Activated naive CD8-positive, alpha-beta T cell treated with anti-CD3 and anti-CD28 coated beads, Interleukin-2, amount 10 ng/mL, durations not matched to agents 7 days and 5 days (primary cell): ENCODE results near the gene CCDC9B. TPM values are rescaled to one million over a fixed set of nuclear protein-coding genes. Genes with fewer than 3 reads are reported as not detected.

Experiments used
- ATAC-seq: fragments of 150-1000 bp; cut with Tn5 transposase; one replicate; pipeline ENCODE4 v1.10.0; 2021; ENCODE audit warnings: low read depth, moderate library complexity
- POLR2A ChIA-PET: fragments of 350-600 bp; sonication (Branson Sonifier 250); formaldehyde crosslinking; loops from one replicate; lab custom pipeline; 2021; ENCODE audit warnings: antibody characterized with exemption; lab: Charles Lee
- DNase-seq: peaks from one replicate; pipeline ENCODE4 v3.0.0; 2021
- H3K27ac Mint-ChIP-seq: one replicate; pipeline ENCODE4 v1.8.0; 2022; ENCODE audit warnings: mild to moderate bottlenecking, mixed read lengths
- H3K27me3 Mint-ChIP-seq: one replicate; pipeline ENCODE4 v1.8.0; 2022; ENCODE audit warnings: mild to moderate bottlenecking, moderate library complexity, mixed read lengths
- H3K36me3 Mint-ChIP-seq: one replicate; pipeline ENCODE4 v1.8.0; 2021; ENCODE audit warnings: mild to moderate bottlenecking, mixed read lengths
- H3K4me1 Mint-ChIP-seq: one replicate; pipeline ENCODE4 v1.8.0; 2021; ENCODE audit warnings: mixed read lengths
- H3K4me3 Mint-ChIP-seq: one replicate; pipeline ENCODE4 v1.8.0; 2022; ENCODE audit warnings: mild to moderate bottlenecking, moderate library complexity, mixed read lengths
- H3K9me3 Mint-ChIP-seq: one replicate; pipeline ENCODE4 v1.8.0; 2021; ENCODE audit warnings: mixed read lengths
- total RNA-seq, 2 experiments: library from RNA; stranded (reverse); gene quantifications; one replicate each; pipeline ENCODE4 v1.2.3, GENCODE V29; 2021

CCDC9B gene
- total RNA-seq, 2 experiments from 2014 or later: 2.3 to 2.6 TPM

DNA sequence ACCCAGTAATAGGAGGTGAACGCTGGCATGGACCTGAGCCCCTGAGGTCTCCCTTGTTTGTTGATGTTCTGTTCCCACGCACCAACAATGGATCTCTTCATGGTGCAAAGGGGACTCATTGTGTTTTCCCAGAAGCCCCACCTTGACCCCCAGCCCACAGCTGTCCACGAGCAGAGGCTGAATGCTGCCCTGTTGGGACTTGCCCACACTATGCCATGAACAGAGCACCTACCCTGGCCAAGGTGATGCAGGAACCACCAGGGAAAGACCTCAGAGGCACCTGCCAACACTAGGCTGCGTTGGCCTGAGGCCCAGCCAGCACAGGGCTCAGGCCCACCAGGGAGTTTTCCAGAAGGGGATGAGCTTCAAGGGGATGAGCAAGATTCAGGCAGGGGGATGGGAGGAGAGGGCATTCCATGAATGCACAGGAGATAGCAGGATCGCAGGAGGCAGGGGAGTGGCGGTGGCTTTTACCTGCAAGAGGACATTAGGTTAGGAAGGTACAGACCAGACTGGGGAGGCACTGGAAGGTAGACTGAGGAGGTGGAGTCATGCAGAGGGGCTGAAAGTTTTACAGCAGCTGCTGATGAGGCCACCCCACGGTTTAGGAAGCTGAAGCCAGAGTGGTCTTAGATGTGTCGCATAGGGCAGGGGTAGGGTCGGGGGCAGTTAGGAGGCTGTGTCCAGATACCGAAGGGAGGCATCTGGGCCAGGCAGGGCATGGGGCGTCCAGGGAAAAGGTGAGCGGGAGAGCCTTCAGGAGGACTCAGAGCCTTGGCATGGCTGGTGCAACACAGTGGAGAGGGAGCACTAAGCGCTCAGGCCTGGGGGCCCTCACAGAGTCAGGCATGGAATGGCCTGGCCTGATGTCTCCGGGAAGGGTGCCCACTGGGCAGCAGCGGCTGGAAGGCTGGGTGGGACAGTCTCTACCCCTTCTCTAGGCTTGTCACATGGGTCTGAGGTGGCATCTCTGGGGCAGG, 6.1 kb upstream of the CCDC9B start:
- no peaks in the 10 kb centered on the region for H3K27me3 Mint-ChIP-seq
- DNase-seq: no peak
- peaks cover 3% of the 10 kb centered on the region for H3K4me1 Mint-ChIP-seq
- no peak overlapping the region for H3K4me3 Mint-ChIP-seq
- H3K36me3 Mint-ChIP-seq: no peaks in the 10 kb centered on the region
- ATAC-seq: no peak
- H3K27ac Mint-ChIP-seq: no peak overlapping the region
- H3K9me3 Mint-ChIP-seq: no peaks in the 10 kb centered on the region
- POLR2A ChIA-PET: interaction anchor here (0.7 kb wide), 1 partner anchor 32 kb away, joined by 3 read pairs; no protein-coding TSS in a partner anchor

DNA sequence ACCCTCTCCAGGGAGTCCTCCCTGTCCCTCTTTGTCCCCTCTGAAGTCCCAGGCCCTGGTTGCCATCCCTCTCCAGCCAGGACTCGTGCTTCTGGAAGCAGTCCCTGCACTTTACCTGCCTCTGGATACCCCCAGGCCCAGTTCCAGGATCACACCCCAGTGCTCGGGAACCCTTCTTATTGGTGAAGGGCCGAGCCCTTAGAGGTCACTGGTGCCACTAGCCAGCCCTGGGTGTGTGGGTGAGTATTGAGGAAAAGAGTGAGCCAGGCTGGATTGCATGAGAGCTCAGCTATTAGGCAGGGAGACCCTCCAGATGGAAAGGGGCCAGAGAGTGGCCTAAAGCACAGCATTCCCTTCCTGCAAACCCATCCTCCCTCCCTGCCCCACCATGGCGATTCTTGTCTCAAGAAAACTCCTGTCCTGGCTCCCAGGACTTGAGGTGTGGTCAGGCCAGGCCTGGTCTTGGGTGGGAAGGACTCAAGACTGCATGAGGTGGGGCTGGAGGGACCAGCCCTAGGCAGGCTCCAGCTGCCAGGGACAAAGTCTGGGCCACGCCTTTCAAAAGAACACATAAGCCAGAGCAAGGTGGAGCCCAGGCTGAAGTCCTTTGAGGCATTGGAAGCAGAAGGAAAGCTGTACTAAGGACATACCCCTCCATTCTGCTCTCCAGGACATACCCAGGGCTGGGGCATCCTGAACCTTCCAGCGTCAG, 5.3 kb upstream of the CCDC9B start:
- Mint-ChIP-seq H3K9me3 (no peaks in the 10 kb centered on the region), H3K27ac (no peak overlapping the region), H3K27me3 (no peaks in the 10 kb centered on the region), H3K4me1 (peaks cover 3% of the 10 kb centered on the region), H3K36me3 (no peaks in the 10 kb centered on the region), H3K4me3 (no peak overlapping the region)
- no peak for ATAC-seq
- POLR2A ChIA-PET: interaction anchor here (0.7 kb wide), 1 partner anchor 31 kb away, joined by 3 read pairs; no protein-coding TSS in a partner anchor
- no peak for DNase-seq

DNA sequence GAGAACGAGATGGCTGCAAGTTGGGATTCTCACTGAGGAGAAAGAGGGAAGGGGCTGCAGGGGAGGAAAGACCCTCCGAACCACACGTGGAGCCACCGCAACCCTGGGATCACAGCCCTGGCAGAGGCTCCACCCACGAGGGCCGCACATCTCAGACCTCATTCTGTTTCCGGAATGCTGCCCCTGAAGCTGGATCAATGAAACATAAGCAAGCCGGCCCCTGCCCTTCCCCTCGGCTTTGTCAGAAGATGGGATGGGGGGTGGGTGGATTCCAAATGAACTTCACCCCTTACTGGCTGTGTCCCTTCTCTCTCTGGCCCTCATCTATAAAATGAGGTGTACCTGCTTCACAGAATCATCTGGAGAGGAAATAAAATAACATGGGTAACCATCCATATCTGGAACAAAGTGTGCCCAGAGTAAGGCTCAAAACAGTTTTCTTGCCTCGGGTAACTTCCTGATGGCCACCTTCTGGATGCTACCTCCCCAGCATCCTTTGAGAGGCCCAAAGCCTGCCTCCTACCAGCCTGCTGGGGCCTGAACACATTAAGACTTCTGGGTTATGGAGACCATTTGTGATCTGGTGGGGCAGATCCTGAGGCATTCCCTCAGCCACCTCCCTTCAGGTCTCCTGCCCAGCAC, 4.6 kb upstream of the CCDC9B start:
- no peaks in the 10 kb centered on the region for H3K36me3 Mint-ChIP-seq
- H3K27me3 Mint-ChIP-seq: no peaks in the 10 kb centered on the region
- H3K9me3 Mint-ChIP-seq: no peaks in the 10 kb centered on the region
- peaks cover 3% of the 10 kb centered on the region for H3K4me1 Mint-ChIP-seq
- POLR2A ChIA-PET: interaction anchor here (0.7 to 2.0 kb wide), 4 partner anchors 16 to 80 kb away, joined by 3 to 8 read pairs (median 3); no protein-coding TSS in a partner anchor
- ATAC-seq (no peak), DNase-seq (no peak)
- H3K4me3 Mint-ChIP-seq: no peak overlapping the region
- H3K27ac Mint-ChIP-seq: no peak overlapping the region

DNA sequence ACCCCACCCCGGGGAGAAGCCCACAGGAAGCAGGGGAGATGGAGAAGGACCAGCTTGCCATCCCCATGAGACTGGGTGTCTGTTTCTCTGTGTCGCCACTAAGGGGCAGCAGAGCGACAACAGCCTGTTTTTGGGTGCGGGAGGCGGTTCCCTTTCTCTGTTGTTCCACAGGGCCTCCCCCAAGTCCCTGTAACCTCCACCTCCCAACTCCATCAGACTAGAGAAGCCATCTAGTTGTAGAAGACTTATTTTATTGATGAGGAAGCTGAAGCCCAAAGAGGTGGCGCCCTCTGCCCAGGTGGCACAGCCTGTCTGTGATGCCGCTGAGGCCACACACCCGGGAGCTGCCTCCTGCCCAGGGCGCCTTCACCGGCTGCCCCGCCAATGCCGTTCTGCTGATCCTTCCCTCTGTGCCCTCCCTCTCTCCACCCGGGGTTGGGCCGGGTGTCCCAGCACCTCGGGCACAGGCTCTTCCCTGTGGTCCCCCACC, 3.9 kb upstream of the CCDC9B start:
- peak; percentile 79 for ATAC-seq
- peak; percentile 71 for DNase-seq
- Mint-ChIP-seq H3K27me3 (no peaks in the 10 kb centered on the region), H3K9me3 (no peaks in the 10 kb centered on the region), H3K27ac (no peak overlapping the region), H3K4me3 (no peak overlapping the region), H3K36me3 (no peaks in the 10 kb centered on the region), H3K4me1 (peaks cover 3% of the 10 kb centered on the region)
- POLR2A ChIA-PET: interaction anchor here (0.7 to 2.0 kb wide), 4 partner anchors 16 to 81 kb away, joined by 3 to 8 read pairs (median 3); no protein-coding TSS in a partner anchor

DNA sequence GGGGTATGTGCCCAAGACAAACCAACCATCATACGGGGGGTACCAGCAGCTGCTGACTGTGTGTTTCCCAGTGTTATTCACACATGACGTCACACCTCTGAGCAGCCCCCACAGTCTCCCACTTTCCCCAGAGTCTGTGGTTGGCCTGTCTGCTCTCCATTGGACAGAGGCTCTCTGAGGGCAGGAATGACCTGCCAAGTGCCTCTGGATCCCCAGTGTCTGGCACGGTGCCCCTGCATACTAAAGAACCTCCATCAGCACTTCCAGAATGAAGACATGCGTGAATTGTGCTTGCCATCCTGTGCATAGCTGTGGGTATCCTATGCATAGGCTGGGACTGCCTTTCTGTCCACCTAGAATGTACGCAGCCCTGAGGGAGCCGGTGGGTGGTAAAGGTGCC, 3.5 kb upstream of the CCDC9B start:
- Mint-ChIP-seq H3K36me3 (no peaks in the 10 kb centered on the region), H3K9me3 (no peaks in the 10 kb centered on the region), H3K27ac (no peak overlapping the region), H3K4me1 (peaks cover 3% of the 10 kb centered on the region), H3K4me3 (no peak overlapping the region), H3K27me3 (no peaks in the 10 kb centered on the region)
- ATAC-seq (no peak), DNase-seq (no peak)
- POLR2A ChIA-PET: interaction anchor here (0.7 to 2.0 kb wide), 3 partner anchors 19 to 78 kb away, joined by 3 to 8 read pairs (median 3); no protein-coding TSS in a partner anchor

DNA sequence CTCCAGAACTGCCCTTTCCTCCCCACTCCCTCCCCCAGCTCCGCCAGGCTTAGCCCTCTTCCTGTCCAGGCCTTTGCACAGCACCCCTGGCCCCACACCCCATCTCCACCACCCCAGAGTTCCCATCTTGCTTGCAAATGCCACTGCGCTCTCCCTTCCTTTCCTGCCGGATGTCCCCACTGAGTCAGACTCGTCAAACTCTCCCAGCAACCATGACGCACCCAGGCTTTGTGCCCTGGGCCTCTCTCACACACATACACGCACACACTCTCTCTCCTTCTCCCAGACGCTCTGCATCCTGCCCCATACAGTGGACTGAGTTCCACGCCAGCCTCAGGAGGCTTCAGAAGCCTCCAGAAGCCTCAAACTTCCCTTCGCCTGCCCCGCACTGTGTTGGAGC, 2.8 kb upstream of the CCDC9B start:
- Mint-ChIP-seq H3K36me3 (no peaks in the 10 kb centered on the region), H3K27ac (no peak overlapping the region), H3K9me3 (no peaks in the 10 kb centered on the region), H3K4me3 (no peak overlapping the region), H3K27me3 (no peaks in the 10 kb centered on the region), H3K4me1 (peaks cover 3% of the 10 kb centered on the region)
- POLR2A ChIA-PET: interaction anchor here (0.6 to 2.0 kb wide), 3 partner anchors 21 to 78 kb away, joined by 3 to 8 read pairs (median 3); no protein-coding TSS in a partner anchor
- no peak for ATAC-seq
- DNase-seq: no peak

DNA sequence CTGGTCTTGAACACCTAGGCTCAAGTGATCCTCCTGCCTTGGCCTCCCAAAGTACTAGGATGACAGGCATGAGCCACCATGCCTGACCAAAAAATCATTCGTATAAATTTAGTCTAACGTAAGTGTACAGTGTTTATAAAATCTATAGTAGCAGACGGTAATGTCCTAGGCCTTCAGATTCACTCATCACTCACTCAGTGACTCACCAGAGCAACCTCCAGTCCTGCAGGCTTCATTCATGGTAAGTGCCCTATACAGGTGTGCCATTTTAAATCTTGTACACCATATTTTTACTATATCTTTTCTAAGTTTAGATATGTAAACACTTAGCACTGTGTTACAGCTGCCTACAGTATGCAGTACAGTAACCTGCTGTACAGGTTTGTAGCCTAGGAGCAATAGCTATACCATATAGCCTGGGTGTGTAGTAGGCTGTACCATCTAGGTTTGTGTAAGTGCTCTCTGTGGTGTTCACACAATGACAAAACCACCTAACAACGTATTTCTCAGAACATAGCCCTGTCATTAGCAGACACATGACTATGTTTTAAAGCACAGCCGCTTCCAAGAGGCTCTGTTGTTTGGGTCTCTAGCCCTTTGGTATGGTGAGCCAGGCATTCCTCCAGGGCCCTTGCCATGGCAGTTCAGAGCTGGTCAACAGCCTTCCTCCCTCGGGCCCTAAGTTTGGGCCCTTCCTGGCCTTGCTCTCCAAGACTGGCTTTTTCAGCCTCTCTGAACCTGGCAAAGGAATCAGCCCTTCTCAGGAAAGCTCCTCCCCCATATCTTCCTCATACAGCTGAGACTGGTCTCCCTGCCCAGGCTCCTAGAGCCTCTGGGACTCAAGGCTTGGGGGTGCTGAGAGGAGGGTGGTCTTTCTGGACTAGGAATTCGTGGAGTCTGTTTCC, 1.9 kb upstream of the CCDC9B start:
- Mint-ChIP-seq H3K36me3 (no peaks in the 10 kb centered on the region), H3K4me3 (no peak overlapping the region), H3K27me3 (no peaks in the 10 kb centered on the region), H3K27ac (no peak overlapping the region), H3K9me3 (no peaks in the 10 kb centered on the region), H3K4me1 (peaks cover 5% of the 10 kb centered on the region)
- POLR2A ChIA-PET: interaction anchor here (1.5 kb wide), 1 partner anchor 21 kb away, joined by 3 read pairs; no protein-coding TSS in a partner anchor
- ATAC-seq (no peak), DNase-seq (no peak)

DNA sequence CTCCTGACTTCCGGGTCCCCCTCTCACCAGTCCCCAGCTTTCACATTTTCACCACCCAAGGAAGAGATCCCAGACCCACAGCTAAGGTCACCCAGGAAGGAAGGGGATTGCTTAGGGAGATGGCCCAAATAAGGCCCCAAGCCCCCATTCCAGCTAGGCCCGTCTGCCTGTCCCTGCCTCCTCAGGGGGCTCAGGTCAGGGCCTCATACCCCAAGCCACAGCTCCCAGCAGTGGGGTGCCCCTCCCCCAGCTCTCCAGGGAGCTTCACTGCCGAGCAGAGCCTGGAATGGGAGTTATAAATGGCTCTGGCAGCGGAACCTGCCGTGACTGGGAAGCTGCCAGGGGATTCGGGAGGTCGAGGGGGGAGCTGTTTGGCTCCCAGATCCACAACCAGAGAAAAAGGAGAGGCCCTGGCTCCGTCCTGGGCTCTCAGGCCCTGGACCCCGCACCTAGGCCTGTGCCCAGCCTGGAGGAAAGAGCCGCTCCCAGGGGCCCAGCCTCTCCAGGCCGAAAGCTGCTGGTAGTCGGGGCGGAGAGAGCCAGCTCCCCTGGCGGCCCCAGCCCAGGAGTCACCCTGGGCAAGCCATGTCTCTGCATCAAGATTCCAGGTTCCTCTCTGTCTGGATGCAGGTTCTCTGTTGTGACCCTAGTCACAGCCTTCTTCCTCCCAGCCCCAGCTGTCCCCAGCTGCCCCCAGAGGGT, 550 bp downstream of the CCDC9B start:
- POLR2A ChIA-PET: interaction anchor here (1.1 kb wide), 1 partner anchor 33 kb away, joined by 5 read pairs; the partner anchor contains the start of gene PLCB2
- Mint-ChIP-seq H3K27ac (no peak overlapping the region), H3K4me3 (no peak overlapping the region), H3K27me3 (no peaks in the 10 kb centered on the region), H3K9me3 (no peaks in the 10 kb centered on the region), H3K36me3 (no peaks in the 10 kb centered on the region), H3K4me1 (peaks cover 5% of the 10 kb centered on the region)
- DNase-seq (no peak), ATAC-seq (no peak)

DNA sequence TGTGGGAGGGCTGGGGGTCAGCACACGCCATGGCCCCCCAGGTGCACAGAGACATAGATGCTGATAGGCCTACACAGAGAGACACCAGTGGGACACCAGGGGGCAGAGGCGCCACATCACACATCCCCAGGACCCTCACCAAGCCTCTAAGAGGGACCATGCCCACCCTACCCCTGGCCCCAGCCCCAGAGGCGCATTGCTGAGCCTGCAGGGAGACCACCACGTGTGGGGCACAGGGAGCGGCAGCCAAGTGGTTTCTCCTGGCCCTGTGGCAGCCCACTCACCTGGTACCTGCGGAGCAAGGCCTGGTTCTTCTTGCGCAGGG, 1.2 kb downstream of the CCDC9B start:
- DNase-seq: no peak
- no peaks in the 10 kb centered on the region for H3K9me3 Mint-ChIP-seq
- H3K27me3 Mint-ChIP-seq: no peaks in the 10 kb centered on the region
- no peak for ATAC-seq
- no peak overlapping the region for H3K4me3 Mint-ChIP-seq
- POLR2A ChIA-PET: interaction anchor here (0.6 to 1.1 kb wide), 2 partner anchors 32 to 80 kb away, joined by 3 to 5 read pairs; partner anchors contain the start of gene PLCB2
- no peaks in the 10 kb centered on the region for H3K36me3 Mint-ChIP-seq
- H3K4me1 Mint-ChIP-seq: peaks cover 6% of the 10 kb centered on the region
- no peak overlapping the region for H3K27ac Mint-ChIP-seq

DNA sequence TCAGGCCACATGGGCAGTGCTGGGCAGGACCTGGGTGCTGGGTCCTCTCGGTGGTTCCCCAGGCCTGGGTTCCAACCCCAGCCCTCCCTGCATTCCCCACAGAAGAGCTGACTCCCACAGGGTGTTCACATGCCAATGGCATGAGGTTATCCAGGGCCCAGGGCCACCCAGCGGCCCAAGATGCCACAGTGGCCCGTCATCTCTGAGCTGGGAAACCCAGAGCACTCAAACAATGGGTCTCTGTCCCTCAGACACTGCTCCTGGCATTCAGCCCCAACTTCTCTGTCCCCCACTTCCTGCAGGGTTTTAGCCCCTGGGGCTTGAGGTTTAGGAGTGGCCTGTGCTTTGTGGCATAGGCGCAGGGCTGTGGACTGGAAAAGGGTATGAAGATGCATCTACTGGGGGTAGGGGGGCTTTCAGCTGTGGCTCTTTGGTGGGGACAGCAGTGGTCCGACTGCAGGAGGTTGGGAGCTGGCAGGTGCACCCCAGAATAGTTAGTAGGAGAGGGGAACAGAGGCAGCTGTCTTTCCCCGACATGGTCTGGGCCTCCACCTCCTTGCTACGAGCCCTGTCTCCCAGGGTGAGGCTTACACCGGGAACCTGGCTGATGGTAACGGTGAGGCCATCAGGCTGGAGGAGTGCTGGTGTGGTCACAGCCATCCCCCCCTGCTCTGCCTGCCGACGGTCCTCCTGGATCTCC, 1.7 kb downstream of the CCDC9B start:
- Mint-ChIP-seq H3K9me3 (no peaks in the 10 kb centered on the region), H3K27me3 (no peaks in the 10 kb centered on the region), H3K27ac (no peak overlapping the region), H3K36me3 (no peaks in the 10 kb centered on the region), H3K4me1 (peaks cover 11% of the 10 kb centered on the region), H3K4me3 (no peak overlapping the region)
- POLR2A ChIA-PET: interaction anchor here (0.6 to 1.3 kb wide), 2 partner anchors 59 to 79 kb away, joined by 3 read pairs; no protein-coding TSS in a partner anchor
- DNase-seq (no peak), ATAC-seq (no peak)

DNA sequence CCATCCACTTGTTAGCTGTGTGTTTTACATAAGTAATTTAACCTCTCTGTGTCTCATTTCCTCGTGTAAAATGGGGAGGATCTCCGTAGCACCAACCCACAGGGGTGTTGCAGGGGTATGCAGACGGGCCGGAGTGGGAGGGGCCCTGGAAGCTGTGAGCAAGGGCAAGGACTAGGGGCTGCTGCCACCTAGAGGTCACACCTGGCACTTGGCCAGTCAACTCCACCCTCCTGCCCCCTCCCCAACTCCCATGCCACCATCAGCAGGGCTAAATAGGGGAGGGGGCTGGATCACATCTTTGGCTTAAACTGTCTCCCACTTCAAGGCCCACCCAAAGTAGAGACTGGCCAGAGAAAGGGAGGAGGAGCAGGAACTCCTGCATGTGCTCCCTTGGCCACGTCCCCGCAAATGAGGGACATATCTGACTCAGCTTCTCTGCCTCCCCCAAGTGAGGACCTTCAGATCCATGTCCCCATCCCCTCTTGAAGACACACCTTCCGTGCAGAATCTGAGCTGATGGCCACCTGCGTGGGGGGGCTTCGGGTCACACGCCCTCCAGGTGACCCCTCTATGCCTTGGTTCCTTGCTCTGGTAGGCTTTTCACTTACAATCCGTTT, 2.6 kb downstream of the CCDC9B start:
- Mint-ChIP-seq H3K27ac (no peak overlapping the region), H3K36me3 (no peaks in the 10 kb centered on the region), H3K27me3 (no peaks in the 10 kb centered on the region), H3K9me3 (no peaks in the 10 kb centered on the region), H3K4me3 (no peak overlapping the region), H3K4me1 (peaks cover 14% of the 10 kb centered on the region)
- DNase-seq: peak; percentile 77
- POLR2A ChIA-PET: interaction anchor here (0.7 to 1.8 kb wide), 5 partner anchors 13 to 78 kb away, joined by 3 to 6 read pairs (median 4); partner anchors contain the start of gene PLCB2
- ATAC-seq: peak; percentile 75
